GM12878 (cell line): Measurements from ENCODE around the gene RGS18. TPM values are rescaled to one million over a fixed set of nuclear protein-coding genes. Genes with fewer than 3 reads are reported as not detected.

Experiments
- ATAC-seq: fragments of 200-7000 bp; cut with Tn5 transposase; 3 replicates; pipeline ENCODE4 v1.9.1; 2020; ENCODE audit warnings: mild to moderate bottlenecking, moderate library complexity
- BruUV-seq: library from RNA; stranded (reverse); fragments of 400-500 nt; replicated peaks from 2 replicates; lab custom pipeline; 2021; lab: Mats Ljungman, UMichigan
- CTCF ChIA-PET: fragments of 300-600 bp; sonication (Branson Sonifier 250); formaldehyde crosslinking; extraction: SDS; loops from one replicate; lab custom pipeline; 2021; ENCODE audit warnings: inconsistent platforms; lab: Yijun Ruan, JAX
- POLR2A ChIA-PET: fragments of 350-600 bp; formaldehyde crosslinking; extraction: SDS; loops from one replicate; lab custom pipeline; 2021; ENCODE audit warnings: inconsistent platforms; lab: Charles Lee
- RAD21 ChIA-PET: fragments of 300-600 bp; sonication (Branson Sonifier 250); formaldehyde crosslinking; loops from one replicate; lab custom pipeline; 2023; ENCODE audit warnings: antibody characterized with exemption; ENCODE audit not compliant: unreplicated experiment; lab: Charles Lee
- SMC1A ChIA-PET: fragments of 300-600 bp; sonication (Branson Sonifier 250); formaldehyde crosslinking; loops from one replicate; lab custom pipeline; 2023; ENCODE audit not compliant: unreplicated experiment, uncharacterized antibody; lab: Charles Lee
- DNase-seq: peaks from one replicate; pipeline ENCODE4 v3.0.0-alpha.2; 2011; ENCODE audit warnings: low read depth, low spot score
- FAIRE-seq: peaks from 3 replicates; lab custom pipeline; 2011; peaks lifted over from hg19 to GRCh38; lab: Jason Lieb, UNC
- H2AFZ ChIP-seq: 2 replicates; pipeline ENCODE4 v1.6.0; 2011; ENCODE audit warnings: low read depth, low read length, control low read depth; ENCODE audit not compliant: control insufficient read depth
- H3K27ac ChIP-seq: 2 replicates; pipeline ENCODE4 v1.5.1; 2011; ENCODE audit warnings: control low read depth; ENCODE audit not compliant: control insufficient read depth, insufficient read depth
- H3K27me3 ChIP-seq, 2 experiments: replicated peaks in 1 of 2; 2 replicates each; pipeline versions ENCODE4 v1.6.0 to v1.6.1; 2011; ENCODE audit warnings: low read length in 1 of 2; ENCODE audit not compliant: control insufficient read depth in 2 of 2, insufficient read depth in 2 of 2
- H3K36me3 ChIP-seq, 2 experiments: 2 replicates each; pipeline ENCODE4 v1.5.1; 2011; ENCODE audit warnings: low read length in 1 of 2; ENCODE audit not compliant: control insufficient read depth in 2 of 2, insufficient read depth in 2 of 2
- H3K4me1 ChIP-seq: 2 replicates; pipeline ENCODE4 v1.6.1; 2011; ENCODE audit warnings: mild to moderate bottlenecking, low read length, moderate library complexity, mixed read lengths; ENCODE audit not compliant: control insufficient read depth, insufficient read depth
- H3K4me2 ChIP-seq: 2 replicates; pipeline ENCODE4 v1.6.0; 2011; ENCODE audit warnings: control low read depth; ENCODE audit not compliant: control insufficient read depth, insufficient read depth
- H3K4me3 ChIP-seq: fragments of 200-600 bp; sonication (generic); 2 replicates; pipeline ENCODE4 v1.5.1; 2016
- H3K79me2 ChIP-seq: 2 replicates; pipeline ENCODE4 v1.6.0; 2011; ENCODE audit warnings: low read length; ENCODE audit not compliant: control insufficient read depth, insufficient read depth
- H3K9ac ChIP-seq: 2 replicates; pipeline ENCODE4 v1.8.0; 2011; ENCODE audit warnings: low read length, control low read depth, mixed read lengths; ENCODE audit not compliant: control insufficient read depth, insufficient read depth
- H3K9me3 ChIP-seq: replicated peaks from 3 replicates; pipeline ENCODE4 v1.5.1; 2011; ENCODE audit warnings: mild to moderate bottlenecking, low read length; ENCODE audit not compliant: control insufficient read depth, insufficient read depth
- H4K20me1 ChIP-seq: 2 replicates; pipeline ENCODE4 v1.6.0; 2011; ENCODE audit not compliant: control insufficient read depth, insufficient read depth
- BHLHE40 ChIP-seq, 2 experiments: fragments of 450-650 bp in 1 of 2; IDR thresholded peaks; 2 replicates each; pipeline ENCODE4 v1.6.1; 2011 to 2017; ENCODE audit warnings: low read depth in 2 of 2, borderline replicate concordance in 1 of 2, improper control_type of control experiment in 1 of 2, low read length in 1 of 2, mild to moderate bottlenecking in 1 of 2
- ETV6 ChIP-seq, 2 experiments: fragments of 450-650 bp in 1 of 2; IDR thresholded peaks in 1 of 2; conservative IDR thresholded peaks in 1 of 2; 2 replicates each; pipeline ENCODE4 v1.6.1; 2014; ENCODE audit warnings: antibody characterized with exemption in 1 of 2, borderline replicate concordance in 1 of 2, low read depth in 1 of 2, mild to moderate bottlenecking in 1 of 2, moderate library complexity in 1 of 2
- NFYB ChIP-seq: IDR thresholded peaks from 2 replicates; pipeline ENCODE4 v1.6.1; 2011; ENCODE audit warnings: low read depth, mild to moderate bottlenecking, low read length, improper control_type of control experiment, moderate library complexity; ENCODE audit not compliant: insufficient read depth
- SMAD1 ChIP-seq: fragments of 450-650 bp; IDR thresholded peaks from 2 replicates; pipeline ENCODE4 v1.6.1; 2018; ENCODE audit warnings: mild to moderate bottlenecking, low read depth; ENCODE audit not compliant: partially characterized antibody
- STAT1 ChIP-seq: fragments of 450-650 bp; conservative IDR thresholded peaks from 2 replicates; pipeline ENCODE4 v1.6.1; 2014; ENCODE audit warnings: antibody characterized with exemption, mild to moderate bottlenecking
- WGBS: methylation state at CpG from one replicate; pipeline ENCODE4 v1.1.6; 2016; ENCODE audit warnings: low lambda C conversion rate; ENCODE audit not compliant: insufficient replicate concordance, insufficient coverage; ENCODE audit errors: missing lambda C conversion rate; 5-methylcytosine and 5-hydroxymethylcytosine counted together
- in situ Hi-C: fragments of 300-500 bp; cut with MboI; formaldehyde crosslinking; loops from 9 replicates; pipeline ENCODE4 v1.14.3; 2018; ENCODE audit warnings: mixed read lengths
- intact Hi-C: fragments of 100-400 bp; cut with micrococcal nuclease; formaldehyde crosslinking; loops from one replicate; pipeline ENCODE4 v1.14.2; 2022; ENCODE audit not compliant: unreplicated experiment
- polyA plus RNA-seq, 11 experiments: library from polyadenylated mRNA; depleted of rRNA in 4 of 11; unstranded in 6 of 11; stranded (reverse) in 5 of 11; fragments of >200 nt; fragmentation: Nextera tagmentation in 4 of 11; fragmentation: Illumina TruSeq in 1 of 11; extraction: Ambion mirVana in 4 of 11; extraction: Trizol in 1 of 11; gene quantifications; 1 replicate in 1 of 11; 2 replicates in 10 of 11; pipeline versions ENCODE4 v1.2.1 to v1.2.3, GENCODE V29; 2011 to 2016; ENCODE audit warnings: inconsistent platforms in 2 of 11, missing spikeins in 2 of 11, low read depth in 1 of 11
- total RNA-seq, 4 experiments: library from RNA; depleted of rRNA in 3 of 4; stranded (reverse); fragments of >200 nt in 3 of 4; fragmentation: Illumina TruSeq in 1 of 4; extraction: Trizol in 1 of 4; gene quantifications; 2 replicates each; pipeline versions ENCODE4 v1.2.1 to v1.2.3, GENCODE V29; 2013 to 2021

Gene RGS18
- total and polyA plus RNA-seq, 10 of the 15 experiments (the other 5 are each of a cell fraction or from before 2014, with no cell fraction given), result not detected

GRCh38 chr1:192170196-192170984 lies 12.1 kb downstream of the RGS18 start (continued):
- TF ChIP-seq SMAD1 (no peak), ETV6 (conservative IDR thresholded peaks at IDR 0.05 in 1 of 2, IDR thresholded peaks at IDR 0.05 in 1 of 2; ENCODE audit: borderline replicate concordance in 1 of 2, low read depth in 1 of 2) (no peak), BHLHE40 (IDR thresholded peaks at IDR 0.05; ENCODE audit: borderline replicate concordance in 1 of 2, low read depth in 2 of 2, low read length in 1 of 2) (no peak)
- TF ChIP-seq, all 136 proteins: peak for 0

GRCh38 chr1:192171123-192171522 lies 12.9 kb downstream of the RGS18 start:
- in situ Hi-C loops, result no loop called here
- ChIA-PET CTCF (interaction anchor here (0.6 kb wide), 1 partner anchor 431 kb away, joined by 4 read pairs; no protein-coding TSS in a partner anchor), RAD21 (no interaction called here), POLR2A (no interaction called here), SMC1A (interaction anchor here (0.7 kb wide), 1 partner anchor 72 kb away, joined by 5 read pairs; no protein-coding TSS in a partner anchor)
- DNase-seq, result no peak
- intact Hi-C loops, result no loop called here
- Histone ChIP-seq H3K4me2 (no peak overlapping the region), H4K20me1 (no peaks in the 10 kb centered on the region), H2AFZ (no peak overlapping the region), H3K4me3 (no peak overlapping the region), H3K27me3 (no peaks in the 10 kb centered on the region), H3K9me3 (no peaks in the 10 kb centered on the region), H3K36me3 (no peaks in the 10 kb centered on the region), H3K27ac (no peak overlapping the region), H3K9ac (no peak overlapping the region), H3K4me1 (no peaks in the 10 kb centered on the region), H3K79me2 (no peaks in the 10 kb centered on the region)
- ATAC-seq, result no peak
- FAIRE-seq, result no peak
- BruUV-seq, result no TSS peak
- TF ChIP-seq NFYB (0 out of 2 replicates have a peak, but pooled peaks have one; percentile 0), STAT1 (no peak)
- 44% methylated on average over 3 of the region's 3 CpGs for WGBS
